Epithelial cell of prostate (primary cell): ENCODE measurements around the gene SEPTIN10.

Experiments used
- DNase-seq: peaks from one replicate; pipeline ENCODE4 v3.0.0-alpha.2; 2011; ENCODE audit warnings: low read depth, low spot score
- H3K27ac ChIP-seq: fragments of 450-650 bp; 2 replicates; pipeline ENCODE4 v1.5.1; 2017; ENCODE audit warnings: mild to moderate bottlenecking

Gene SEPTIN10

DNA sequence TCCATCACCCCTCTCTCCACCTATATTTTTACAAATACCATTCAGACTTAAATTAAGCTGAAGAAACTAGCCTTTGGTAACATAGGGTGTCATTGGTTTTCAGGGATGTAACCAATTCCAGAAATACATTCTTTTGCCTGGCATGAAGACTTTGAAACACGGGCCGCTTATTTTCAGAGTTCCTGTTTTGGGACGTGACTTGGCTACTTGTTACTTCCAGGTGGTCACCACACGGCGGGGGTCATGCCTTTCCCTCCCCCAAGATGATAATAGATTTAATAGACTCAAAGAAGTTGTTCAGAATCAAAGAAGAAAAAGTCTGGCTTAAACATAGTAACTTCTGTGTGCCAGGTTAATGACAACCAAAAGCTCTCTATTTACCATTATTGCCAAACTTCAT, 110.6 kb downstream of the SEPTIN10 start:
- DNase-seq = no peak
- H3K27ac ChIP-seq = no peak overlapping the region

DNA sequence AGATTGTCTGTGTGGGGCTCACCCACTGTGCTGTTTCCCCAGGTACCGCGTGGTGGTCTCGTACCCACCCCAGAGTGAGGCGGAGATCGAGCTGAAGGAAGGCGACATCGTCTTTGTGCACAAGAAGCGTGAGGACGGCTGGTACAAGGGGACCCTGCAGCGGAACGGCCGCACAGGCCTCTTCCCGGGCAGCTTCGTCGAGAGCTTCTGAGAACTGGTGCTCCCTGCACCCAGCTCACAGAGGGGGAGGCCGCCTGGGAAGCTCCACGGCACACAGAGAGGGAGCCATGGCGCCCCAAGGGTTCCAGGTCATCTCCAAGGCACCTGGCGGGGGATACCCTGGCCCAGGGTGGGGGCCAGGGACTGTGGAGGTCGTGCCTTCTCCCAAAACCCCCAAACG, 112.3 kb downstream of the SEPTIN10 start:
- DNase-seq = no peak
- no peak overlapping the region for H3K27ac ChIP-seq

DNA sequence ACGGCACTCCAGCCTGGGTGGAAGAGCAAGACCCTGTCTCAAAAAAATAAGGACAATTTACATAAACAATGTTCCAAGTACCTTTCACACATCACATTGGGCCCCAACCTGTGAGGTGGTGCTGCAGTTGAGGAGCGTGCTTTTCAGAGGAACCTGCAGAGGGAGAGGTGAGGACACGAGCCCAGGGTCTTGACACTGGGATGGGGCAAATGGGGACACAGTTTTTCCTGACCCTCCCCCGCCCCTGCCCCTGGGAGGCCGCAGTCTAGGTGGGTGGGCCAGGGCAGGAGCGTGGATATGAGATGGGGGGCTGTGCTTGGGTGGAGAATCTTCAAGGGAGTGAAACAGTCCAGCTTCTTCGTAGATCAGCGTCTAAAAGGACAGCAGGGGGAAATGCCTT, 112.9 kb downstream of the SEPTIN10 start:
- no peak for DNase-seq
- no peak overlapping the region for H3K27ac ChIP-seq

DNA sequence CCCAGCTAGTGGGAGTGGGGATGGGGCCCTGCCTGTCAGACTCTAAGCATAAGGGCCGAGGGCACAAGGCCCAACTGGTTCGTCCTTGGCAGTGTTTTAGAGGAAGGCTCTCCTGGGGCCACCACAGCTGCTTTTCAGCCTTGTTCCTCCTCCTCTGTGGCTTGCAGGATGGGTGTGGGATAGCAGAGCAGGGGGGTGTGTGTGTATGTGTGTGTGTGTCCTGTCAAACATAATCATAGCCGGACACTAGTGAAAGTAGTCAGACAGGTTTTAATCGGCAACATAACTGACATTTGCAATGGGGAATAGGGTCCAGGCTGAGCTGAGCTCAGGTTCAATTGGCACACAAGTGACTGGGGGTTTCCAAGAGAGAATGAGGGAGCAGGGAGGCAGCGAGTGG, 114.2 kb downstream of the SEPTIN10 start:
- no peak overlapping the region for H3K27ac ChIP-seq
- no peak for DNase-seq

DNA sequence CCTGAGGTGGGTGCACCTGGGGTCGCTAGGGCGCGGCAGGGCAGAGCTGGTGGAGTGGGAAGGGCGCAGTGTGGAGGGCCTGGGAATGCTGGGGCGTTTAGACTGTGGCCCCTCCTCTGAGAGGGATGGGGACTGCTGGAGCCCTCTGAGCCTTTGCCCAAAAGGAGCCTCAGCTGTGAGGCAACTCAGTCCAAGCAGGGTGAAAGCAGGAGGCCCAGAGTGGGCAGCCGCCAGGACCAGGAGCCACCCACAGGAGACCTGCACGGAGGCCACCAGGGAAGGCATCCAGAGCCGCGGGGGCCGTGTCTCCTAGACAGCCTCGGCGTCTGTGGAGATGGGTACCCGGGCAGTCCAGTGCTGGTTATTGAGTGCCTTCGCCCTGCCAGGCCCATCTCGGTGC, 114.9 kb downstream of the SEPTIN10 start:
- DNase-seq = no peak
- H3K27ac ChIP-seq = no peak overlapping the region

DNA sequence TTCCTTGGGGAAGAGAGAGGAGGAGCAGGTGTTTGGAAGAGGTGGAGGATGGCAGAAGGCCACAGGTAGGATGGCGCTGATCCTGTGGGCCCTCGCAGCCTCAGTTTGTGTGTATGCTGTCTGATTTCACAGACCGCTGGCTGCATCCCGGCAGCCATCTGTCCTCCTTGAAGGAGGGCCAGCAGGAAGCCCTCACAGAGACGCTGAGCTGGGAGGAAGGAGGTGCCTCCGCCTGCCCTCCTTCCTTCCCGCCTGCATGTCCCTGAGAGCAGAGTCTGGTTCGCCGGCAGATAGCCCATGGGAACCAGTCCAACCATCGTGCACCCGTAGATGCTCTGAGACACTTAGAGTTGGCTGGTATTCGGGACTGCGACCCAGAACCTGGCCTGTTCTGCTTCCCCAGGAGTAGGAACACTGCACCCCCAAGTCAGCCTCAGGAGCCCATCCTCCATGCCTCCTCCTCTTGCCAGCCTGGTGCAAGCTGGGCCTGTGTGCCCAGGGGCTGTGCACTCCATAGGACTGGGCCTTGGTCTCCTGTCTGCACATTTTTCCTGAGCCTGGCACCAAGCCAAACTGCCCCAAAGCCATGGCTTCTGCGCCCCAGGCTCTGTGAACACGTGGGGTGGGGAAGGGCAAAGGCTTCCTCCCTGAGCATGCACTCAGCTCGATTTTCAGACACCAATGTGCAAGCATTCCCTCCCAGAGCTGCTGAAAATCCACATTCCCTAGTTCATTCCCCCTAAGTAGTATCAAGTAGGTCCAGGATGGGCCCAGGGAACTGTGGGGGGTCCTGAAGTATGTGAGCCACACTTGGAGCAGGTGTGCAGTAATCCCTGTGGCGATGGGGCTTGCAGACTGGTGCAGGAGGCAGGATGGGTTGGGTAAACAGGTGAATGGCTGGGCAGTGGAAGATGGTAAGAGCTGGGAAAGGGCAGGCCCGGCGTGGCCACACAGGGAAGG, 115.6 kb downstream of the SEPTIN10 start:
- DNase-seq = no peak

DNA sequence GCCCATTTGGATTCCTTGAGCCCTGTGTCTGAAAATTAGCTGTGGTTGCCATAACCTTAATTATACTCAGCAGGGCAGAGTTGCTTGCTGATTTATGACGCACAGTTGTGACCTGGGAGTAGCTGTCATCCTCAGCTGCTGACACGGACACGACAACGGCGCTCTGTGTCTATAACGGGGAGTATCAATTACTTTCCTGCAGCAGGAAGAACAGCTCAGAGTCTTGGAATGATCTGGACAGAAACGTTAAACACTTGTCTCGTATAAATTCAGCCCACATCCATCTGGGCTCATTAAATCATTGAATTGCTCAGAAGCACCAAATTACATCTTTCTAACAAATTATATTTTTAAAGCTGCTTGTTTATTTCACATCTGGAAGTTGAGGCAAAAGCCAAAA, 116.3 kb downstream of the SEPTIN10 start:
- H3K27ac ChIP-seq = no peak overlapping the region
- DNase-seq = no peak

More for the DNA sequence above, 115.6 kb downstream of the SEPTIN10 start:
- H3K27ac ChIP-seq = no peak overlapping the region

DNA sequence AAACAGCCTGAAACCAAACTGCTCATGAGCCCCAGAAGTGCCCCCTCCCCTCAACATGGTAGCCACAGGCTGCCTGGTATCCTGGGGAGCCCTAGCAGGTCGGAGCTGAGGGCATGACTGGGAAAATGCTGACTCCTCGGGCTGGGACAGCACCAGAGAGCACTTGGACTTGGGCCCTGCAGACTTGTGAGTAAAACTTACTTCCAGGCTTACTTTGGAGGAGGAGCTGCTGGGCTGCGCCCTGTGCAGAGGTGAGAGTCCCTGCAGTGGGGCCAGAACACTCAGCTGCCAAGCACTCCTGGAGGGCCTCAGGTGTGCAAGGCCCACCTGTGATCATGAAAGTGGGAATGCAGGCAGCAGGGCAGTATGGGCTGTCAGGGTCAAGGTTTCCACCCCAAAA, 119.4 kb downstream of the SEPTIN10 start:
- no peak overlapping the region for H3K27ac ChIP-seq
- no peak for DNase-seq

DNA sequence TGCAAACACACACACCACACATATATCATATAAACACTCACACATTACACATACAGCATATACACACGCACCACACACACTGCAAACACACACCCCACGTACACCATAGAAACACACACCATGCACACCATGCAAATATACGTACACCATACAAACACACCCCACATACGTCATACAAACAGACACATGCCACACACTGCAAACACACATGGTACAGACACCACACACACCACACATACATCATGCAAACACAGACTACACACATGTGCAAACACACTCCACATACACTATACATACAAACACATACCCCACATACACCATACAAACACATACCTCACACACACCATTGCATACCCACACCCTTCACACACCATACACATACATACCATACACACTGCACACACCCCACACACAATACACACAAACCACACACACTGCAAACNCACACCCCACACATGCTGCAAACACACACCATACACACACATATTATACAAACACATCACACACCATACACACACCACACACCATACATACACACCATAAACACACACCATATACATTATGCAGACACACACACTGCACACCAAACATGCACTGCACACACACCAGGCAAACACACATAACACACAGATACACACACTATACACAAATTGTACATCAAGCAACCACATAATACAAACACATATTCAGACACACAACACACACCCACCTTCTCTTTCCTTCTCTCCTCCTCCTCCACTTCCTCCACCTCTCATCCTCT, 120.4 kb downstream of the SEPTIN10 start:
- no peak overlapping the region for H3K27ac ChIP-seq
- DNase-seq = no peak
